ENCODE results near the gene SHKBP1.

SHKBP1 gene

DNA sequence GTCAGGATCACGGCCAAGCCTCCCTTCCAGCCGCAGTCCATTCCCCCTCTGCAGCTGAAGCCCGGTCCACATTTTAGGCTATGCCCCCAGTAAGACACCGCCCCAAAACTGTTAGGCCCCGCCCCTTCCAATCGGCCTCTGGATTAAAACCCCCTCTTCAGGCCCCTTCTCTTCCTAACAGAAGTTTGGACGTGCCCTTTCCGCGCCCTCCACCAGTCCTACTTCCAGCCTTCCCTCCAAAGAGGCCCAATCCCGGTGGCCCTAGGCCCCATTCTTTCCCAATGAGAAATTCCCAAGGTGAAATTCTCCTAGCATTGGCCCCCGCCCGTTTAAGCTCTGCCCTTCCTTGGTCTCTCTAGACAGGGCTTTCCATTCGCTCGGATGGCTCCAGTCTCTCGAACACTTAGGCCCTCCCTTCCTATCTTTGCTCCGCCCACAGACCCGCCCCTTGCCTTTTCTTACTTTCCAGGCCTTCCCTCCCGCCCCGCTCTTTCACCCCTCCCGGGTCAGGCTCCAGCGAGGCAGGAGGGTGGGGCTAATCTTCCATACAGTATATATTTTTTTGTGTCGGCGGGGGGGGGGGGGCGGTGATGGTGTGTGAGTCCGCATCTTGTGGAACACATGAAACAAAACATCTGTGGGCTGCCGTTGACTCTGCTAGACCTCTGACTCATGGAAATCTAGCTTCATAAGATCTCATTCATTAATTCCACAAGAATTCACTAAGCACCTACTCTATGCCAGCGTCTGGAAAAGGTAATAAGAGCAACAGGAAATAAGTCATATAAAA lies 38.1 kb downstream of the SHKBP1 start (continued):
- TF ChIP-seq ZNF660 (tag by site-specific recombination; IDR thresholded peaks at IDR 0.05) (no peak), ZXDB (tag by site-specific recombination; IDR thresholded peaks at IDR 0.05) (0 out of 2 replicates have a peak, but pooled peaks have one; percentile 17), ZFP3 (tag by site-specific recombination; IDR thresholded peaks at IDR 0.05; ENCODE audit: low read depth) (no peak), ZNF747 (tag by site-specific recombination; IDR thresholded peaks at IDR 0.05) (no peak), ZNF366 (tag by site-specific recombination; conservative IDR thresholded peaks at IDR 0.05) (no peak), ZNF311 (tag by site-specific recombination; IDR thresholded peaks at IDR 0.05; ENCODE audit: borderline replicate concordance) (no peak), ZNF664 (tag by site-specific recombination; IDR thresholded peaks at IDR 0.05) (peak; percentile 95), ZNF239 (tag by site-specific recombination; IDR thresholded peaks at IDR 0.05) (no peak), ZNF658 (tag by site-specific recombination; IDR thresholded peaks at IDR 0.05) (no peak), KLF9 (tag by site-specific recombination; IDR thresholded peaks at IDR 0.05; ENCODE audit: low read depth) (peak; percentile 61; the same call in 1 of the 2 replicates), ZNF621 (tag by site-specific recombination; IDR thresholded peaks at IDR 0.05) (no peak), ZNF529 (tag by site-specific recombination; IDR thresholded peaks at IDR 0.05; ENCODE audit: insufficient replicate concordance) (no peak), YY1 (tag by site-specific recombination; IDR thresholded peaks at IDR 0.05) (no peak), KLF7 (tag by site-specific recombination; IDR thresholded peaks at IDR 0.05; ENCODE audit: borderline replicate concordance) (peak; percentile 49; the same call in 1 of the 2 replicates), ZBTB17 (tag by site-specific recombination; IDR thresholded peaks at IDR 0.05) (peak; percentile 91), ZNF335 (tag by site-specific recombination; conservative IDR thresholded peaks at IDR 0.05) (peak; percentile 41; the same call in 1 of the 2 replicates), ZNF670 (tag by site-specific recombination; IDR thresholded peaks at IDR 0.05; ENCODE audit: low read depth) (no peak), ZBTB20 (tag by site-specific recombination; IDR thresholded peaks at IDR 0.05) (peak; percentile 26; the same call in 1 of the 2 replicates), SP2 (tag by site-specific recombination; IDR thresholded peaks at IDR 0.05) (peak; percentile 87), KLF10 (tag by site-specific recombination; IDR thresholded peaks at IDR 0.05) (peak; percentile 80), SP7 (tag by site-specific recombination; IDR thresholded peaks at IDR 0.05) (peak; percentile 38), SP3 (tag by site-specific recombination; IDR thresholded peaks at IDR 0.05) (peak; percentile 93), ZNF341 (tag by site-specific recombination; IDR thresholded peaks at IDR 0.05; ENCODE audit: low read depth) (peak; percentile 93), ZFP69B (tag by site-specific recombination; IDR thresholded peaks at IDR 0.05) (peak; percentile 80; the same call in 1 of the 2 replicates), ZNF596 (tag by site-specific recombination; IDR thresholded peaks at IDR 0.05) (0 out of 2 replicates have a peak, but pooled peaks have one; percentile 23), EGR2 (tag by site-specific recombination; IDR thresholded peaks at IDR 0.05; ENCODE audit: low read depth) (0 out of 2 replicates have a peak, but pooled peaks have one; percentile 23)
- TF ChIP-seq, protein P1, sequence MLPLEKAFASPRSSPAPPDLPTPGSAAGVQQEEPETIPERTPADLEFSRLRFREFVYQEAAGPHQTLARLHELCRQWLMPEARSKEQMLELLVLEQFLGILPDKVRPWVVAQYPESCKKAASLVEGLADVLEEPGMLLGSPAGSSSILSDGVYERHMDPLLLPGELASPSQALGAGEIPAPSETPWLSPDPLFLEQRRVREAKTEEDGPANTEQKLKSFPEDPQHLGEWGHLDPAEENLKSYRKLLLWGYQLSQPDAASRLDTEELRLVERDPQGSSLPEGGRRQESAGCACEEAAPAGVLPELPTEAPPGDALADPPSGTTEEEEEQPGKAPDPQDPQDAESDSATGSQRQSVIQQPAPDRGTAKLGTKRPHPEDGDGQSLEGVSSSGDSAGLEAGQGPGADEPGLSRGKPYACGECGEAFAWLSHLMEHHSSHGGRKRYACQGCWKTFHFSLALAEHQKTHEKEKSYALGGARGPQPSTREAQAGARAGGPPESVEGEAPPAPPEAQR (tag by site-specific recombination; IDR thresholded peaks at IDR 0.05): no peak
- TF ChIP-seq, protein P2, sequence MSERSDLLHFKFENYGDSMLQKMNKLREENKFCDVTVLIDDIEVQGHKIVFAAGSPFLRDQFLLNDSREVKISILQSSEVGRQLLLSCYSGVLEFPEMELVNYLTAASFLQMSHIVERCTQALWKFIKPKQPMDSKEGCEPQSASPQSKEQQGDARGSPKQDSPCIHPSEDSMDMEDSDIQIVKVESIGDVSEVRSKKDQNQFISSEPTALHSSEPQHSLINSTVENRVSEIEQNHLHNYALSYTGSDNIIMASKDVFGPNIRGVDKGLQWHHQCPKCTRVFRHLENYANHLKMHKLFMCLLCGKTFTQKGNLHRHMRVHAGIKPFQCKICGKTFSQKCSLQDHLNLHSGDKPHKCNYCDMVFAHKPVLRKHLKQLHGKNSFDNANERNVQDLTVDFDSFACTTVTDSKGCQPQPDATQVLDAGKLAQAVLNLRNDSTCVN (tag by site-specific recombination; optimal IDR thresholded peaks at IDR 0.05): no peak
- TF ChIP-seq, protein P3, sequence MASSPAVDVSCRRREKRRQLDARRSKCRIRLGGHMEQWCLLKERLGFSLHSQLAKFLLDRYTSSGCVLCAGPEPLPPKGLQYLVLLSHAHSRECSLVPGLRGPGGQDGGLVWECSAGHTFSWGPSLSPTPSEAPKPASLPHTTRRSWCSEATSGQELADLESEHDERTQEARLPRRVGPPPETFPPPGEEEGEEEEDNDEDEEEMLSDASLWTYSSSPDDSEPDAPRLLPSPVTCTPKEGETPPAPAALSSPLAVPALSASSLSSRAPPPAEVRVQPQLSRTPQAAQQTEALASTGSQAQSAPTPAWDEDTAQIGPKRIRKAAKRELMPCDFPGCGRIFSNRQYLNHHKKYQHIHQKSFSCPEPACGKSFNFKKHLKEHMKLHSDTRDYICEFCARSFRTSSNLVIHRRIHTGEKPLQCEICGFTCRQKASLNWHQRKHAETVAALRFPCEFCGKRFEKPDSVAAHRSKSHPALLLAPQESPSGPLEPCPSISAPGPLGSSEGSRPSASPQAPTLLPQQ (tag by site-specific recombination; IDR thresholded peaks at IDR 0.05): peak; percentile 49; the same call in 1 of the 2 replicates
- TF ChIP-seq, protein P4, sequence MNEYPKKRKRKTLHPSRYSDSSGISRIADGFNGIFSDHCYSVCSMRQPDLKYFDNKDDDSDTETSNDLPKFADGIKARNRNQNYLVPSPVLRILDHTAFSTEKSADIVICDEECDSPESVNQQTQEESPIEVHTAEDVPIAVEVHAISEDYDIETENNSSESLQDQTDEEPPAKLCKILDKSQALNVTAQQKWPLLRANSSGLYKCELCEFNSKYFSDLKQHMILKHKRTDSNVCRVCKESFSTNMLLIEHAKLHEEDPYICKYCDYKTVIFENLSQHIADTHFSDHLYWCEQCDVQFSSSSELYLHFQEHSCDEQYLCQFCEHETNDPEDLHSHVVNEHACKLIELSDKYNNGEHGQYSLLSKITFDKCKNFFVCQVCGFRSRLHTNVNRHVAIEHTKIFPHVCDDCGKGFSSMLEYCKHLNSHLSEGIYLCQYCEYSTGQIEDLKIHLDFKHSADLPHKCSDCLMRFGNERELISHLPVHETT (tag by site-specific recombination; IDR thresholded peaks at IDR 0.05): peak; percentile 43; the same call in 1 of the 2 replicates
- TF ChIP-seq, protein P5, sequence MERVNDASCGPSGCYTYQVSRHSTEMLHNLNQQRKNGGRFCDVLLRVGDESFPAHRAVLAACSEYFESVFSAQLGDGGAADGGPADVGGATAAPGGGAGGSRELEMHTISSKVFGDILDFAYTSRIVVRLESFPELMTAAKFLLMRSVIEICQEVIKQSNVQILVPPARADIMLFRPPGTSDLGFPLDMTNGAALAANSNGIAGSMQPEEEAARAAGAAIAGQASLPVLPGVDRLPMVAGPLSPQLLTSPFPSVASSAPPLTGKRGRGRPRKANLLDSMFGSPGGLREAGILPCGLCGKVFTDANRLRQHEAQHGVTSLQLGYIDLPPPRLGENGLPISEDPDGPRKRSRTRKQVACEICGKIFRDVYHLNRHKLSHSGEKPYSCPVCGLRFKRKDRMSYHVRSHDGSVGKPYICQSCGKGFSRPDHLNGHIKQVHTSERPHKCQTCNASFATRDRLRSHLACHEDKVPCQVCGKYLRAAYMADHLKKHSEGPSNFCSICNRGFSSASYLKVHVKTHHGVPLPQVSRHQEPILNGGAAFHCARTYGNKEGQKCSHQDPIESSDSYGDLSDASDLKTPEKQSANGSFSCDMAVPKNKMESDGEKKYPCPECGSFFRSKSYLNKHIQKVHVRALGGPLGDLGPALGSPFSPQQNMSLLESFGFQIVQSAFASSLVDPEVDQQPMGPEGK (tag by site-specific recombination; IDR thresholded peaks at IDR 0.05): peak; percentile 72
